Lung microvascular endothelial cell (primary cell): ENCODE measurements around the gene RASGRF2. TPM values are rescaled to one million over a fixed set of nuclear protein-coding genes. Genes with fewer than 3 reads are reported as not detected.
"Not testable (repeated sequence)": the region's sequence is repeated elsewhere in the genome, so short reads cannot be mapped to it uniquely, and the experiment has no call there.

ENCODE experiments used
- DNase-seq, 2 donors: peaks; one replicate each; pipeline versions ENCODE4 v3.0.0 to v3.0.0-alpha.2; 2010; ENCODE audit warnings: low read depth in 2 of 2
- total RNA-seq: library from RNA; depleted of rRNA; stranded (reverse); fragments of >200 nt; gene quantifications from 2 replicates; pipeline ENCODE4 v1.2.1, GENCODE V29; 2014

RASGRF2 gene
- total RNA-seq, 1 donor from 2014 or later = 20.6 TPM

DNA sequence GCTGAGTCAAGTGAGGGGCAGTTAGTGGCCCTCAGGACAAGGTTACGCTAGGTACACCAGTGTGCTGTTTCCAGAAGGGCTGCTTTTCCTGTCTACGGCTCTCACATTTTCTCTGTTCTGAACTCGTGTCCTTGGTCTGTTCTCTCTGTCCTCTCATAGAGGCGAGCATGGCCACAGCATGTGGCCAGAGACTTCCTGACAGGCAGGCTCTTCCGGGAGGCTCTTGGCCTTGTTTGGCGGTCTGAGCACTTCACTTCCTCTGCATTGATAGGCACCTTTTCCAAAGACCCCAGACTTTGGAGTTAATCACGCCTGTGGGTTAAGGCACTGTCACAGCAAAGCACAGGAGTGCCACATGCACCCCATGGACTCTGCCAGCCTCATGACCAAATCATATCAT, 274.1 kb downstream of the RASGRF2 start:
- no peak for DNase-seq

- DNase-seq = no peak
These were observed 274.6 kb downstream of the RASGRF2 start for GRCh38 chr5:81234801-81235200.

DNA sequence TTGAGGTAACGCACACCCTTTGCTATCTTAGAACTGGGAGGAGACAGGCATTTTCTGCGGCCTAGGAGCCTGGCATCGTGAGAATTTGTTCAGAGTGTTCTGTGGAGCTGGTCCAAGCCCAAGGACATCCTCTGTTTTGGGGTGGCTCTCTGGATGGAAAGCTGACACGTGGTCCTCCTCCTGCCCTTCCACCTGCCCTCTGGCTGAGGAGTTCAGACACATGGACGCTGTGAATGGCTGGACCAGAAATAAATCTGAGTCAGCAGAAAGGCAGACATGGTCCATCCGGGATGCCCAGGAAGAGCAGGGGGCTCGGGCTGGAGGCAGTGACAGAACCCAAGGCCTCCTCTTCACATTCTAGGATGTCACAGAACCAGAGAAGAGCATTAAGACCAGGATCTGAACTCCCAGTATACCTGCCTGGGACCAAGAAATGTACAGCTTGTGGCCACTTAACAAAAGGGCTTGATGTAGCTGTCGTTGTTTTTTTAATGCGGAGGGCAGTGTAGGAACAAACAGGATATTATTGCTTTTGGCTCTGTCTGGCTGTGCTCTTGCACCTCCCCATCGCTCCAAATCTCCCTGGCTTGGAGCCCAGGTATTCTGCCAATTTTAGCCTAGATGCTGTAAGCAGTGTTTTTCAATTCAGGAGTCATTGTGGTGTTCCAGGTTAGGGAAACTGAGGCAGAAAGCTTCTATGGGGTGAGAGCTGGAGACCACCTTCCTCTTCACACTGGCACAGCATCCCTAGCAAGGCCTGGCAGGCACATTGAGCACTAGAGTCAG, 275.3 kb downstream of the RASGRF2 start:
- DNase-seq = peak in 1 of 2 donors; percentile 37

DNA sequence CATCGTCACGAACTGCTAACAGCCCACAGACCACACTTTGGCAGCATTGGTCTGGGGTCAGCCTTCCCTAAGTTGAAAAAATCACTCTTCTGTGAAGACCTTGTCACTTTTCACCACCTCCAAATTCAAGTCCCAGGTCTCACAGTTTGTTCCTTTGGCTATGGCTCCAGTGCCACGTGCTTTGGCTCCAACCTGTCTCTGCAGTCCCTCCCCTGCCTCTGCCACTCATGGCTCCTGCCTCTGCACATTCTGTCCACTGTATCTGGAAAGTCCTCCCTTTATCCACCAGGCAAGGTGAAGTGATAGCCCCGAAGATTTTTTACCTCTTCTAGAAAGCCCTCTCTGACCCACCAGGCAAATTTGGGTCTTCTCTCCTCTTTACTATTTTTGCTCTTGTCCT, 278.3 kb downstream of the RASGRF2 start:
- DNase-seq = no peak

DNA sequence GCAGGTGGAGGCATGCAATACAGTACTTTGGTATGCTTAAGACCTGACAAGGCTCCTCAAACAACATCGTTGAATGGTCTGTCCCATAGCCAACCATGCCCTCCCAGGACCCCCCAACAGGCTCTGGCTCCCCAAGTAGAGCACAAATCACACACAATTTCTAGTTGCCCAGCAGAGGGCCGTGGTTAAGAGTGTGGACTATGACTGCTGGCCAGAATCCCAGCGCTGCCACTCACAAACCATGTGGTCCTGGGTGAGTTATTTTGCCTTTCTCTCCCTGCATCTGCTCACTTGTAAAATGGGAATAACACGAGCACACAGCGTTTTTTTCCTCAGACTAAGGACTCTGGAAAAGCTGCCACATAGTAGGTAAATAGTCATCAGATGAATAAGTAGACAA, 279.4 kb downstream of the RASGRF2 start:
- no peak for DNase-seq

DNA sequence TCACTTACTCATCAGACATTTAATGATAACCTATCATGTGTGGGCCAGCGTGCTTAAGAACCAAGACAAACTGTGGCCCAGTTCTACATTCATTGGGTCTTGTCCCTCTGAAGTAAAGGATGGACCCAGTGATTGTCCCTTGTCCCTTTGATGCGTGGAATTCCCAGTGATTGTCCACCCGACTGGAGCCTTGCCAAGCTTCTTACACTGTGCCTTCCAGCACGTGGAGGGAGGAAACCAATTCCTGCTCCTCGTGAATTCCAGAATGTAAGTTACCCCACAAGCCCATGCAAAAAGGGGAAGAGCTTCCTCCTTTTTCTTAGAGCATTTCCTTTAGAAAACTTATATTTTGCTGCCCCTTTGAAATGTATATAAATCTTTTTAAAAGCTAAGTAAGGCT, 280.8 kb downstream of the RASGRF2 start:
- DNase-seq = no peak

- no peak for DNase-seq
These were observed 281.9 kb downstream of the RASGRF2 start for GRCh38 chr5:81241961-81242648.

DNA sequence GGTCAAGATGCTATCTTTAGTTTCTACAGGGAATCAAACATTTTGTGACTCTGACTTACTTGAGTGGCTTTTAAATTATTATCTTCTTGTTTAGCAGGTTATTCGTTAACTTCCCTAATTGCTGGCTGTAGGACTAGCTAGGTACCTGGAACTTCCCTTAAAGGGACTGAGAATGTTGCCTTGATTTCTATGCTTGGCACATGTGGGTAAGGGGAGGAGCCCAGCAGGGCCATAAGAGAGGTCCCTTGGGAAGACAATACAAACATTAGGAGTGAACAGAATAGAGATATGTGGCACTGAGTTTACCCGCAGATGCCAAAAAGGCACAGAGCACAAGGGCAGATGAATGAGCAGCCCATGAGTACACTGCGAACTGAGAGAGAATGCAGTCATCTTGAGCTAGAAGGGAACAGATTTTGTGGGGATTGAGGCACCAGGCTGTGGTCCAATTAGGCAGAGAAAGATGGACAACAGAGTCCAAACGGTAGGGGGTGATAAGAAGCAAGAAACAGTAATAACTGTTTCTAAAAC, 282.8 kb downstream of the RASGRF2 start:
- no peak for DNase-seq

DNA sequence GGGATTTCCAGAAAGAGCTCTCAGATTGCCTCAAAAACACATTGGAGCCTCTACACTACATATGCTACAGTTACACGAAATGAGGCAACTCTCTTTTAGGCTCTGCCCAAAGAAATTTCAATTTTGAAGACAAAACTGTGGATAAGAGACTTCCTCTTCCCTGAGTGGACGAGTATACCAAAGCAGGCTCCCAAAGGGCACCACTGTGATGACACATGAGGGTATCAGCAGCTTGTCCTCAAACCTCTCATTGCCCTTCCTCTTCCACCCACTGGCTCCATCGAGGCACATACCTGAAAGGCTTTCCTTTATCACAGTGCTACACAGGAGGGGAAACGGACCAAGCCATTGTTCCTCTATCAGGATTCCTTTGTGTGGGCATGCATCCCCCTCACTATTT, 284.3 kb downstream of the RASGRF2 start:
- DNase-seq = no peak

- DNase-seq = no peak
These were observed 285.7 kb downstream of the RASGRF2 start for GRCh38 chr5:81245871-81246235.

DNA sequence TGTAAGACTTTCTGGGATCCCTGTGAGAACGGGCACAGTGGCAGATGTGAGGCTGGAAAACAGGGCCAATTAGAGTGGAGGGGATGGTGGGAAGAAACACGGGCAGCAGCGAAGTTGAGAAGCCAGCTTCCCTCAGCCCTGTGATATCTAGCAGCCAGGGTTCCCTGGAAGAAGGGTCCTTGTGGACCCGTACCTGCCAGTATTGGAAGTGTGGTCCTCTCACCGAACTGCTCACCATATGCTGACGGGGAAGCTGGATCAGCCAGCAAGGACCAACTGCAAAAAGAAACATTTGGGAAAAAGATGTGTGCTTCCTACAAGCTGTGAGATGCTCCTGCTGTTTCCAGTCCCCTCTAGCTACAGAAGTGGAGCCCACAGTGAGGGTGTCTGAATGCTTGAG, 286.5 kb downstream of the RASGRF2 start:
- DNase-seq = no peak

- DNase-seq = peak in 1 of 2 donors; percentile 52
These were observed 287.3 kb downstream of the RASGRF2 start for GRCh38 chr5:81247441-81247972.

- DNase-seq = no peak
These were observed 289.1 kb downstream of the RASGRF2 start for GRCh38 chr5:81249240-81249639.

GRCh38 chr5:81250004-81250403, 289.8 kb downstream of the RASGRF2 start:
- no peak for DNase-seq

- DNase-seq = no peak
These were observed 291.8 kb downstream of the RASGRF2 start for GRCh38 chr5:81251922-81252321.

DNA sequence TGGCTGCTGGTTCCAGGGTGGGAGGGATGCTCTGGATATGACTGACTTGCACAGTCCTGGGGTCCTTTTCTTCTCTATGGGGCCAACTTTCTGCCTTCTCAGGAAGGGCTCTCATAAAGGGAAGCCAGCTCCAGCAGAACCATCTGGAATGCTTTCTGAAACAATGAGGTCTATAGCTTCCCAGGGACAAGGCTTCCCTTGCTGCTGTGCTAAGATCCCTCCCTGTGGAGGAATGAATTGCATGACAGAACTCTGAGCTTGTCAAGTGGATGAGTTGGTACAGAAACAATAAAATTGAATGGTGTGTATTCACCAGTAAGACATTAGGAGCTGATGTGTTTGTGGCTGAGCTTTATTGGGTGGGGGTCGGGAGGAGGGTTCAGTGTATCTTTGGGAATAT, 292.7 kb downstream of the RASGRF2 start:
- DNase-seq = no peak

DNA sequence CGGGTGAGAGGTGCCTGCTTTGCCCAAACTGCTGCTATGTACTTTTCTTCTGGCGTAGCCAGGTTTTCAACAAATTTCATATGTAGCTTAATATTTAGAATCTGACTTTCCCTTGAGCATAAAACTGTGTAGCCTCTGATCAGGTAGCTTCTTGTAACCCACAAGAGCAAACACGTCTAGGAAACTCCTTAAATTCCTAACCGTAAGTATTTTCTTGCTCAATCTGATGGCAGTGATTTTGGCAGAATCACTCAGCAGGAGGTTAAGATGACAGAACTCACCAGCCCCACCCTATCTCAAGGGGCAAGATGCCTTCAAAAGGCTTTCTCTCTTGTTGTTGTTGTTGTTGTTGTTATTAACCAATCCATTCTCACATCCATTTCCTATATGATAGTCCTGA, 293.7 kb downstream of the RASGRF2 start:
- DNase-seq = no peak

GRCh38 chr5:81254886-81255559, 294.9 kb downstream of the RASGRF2 start:
- no peak for DNase-seq

- DNase-seq = no peak
These were observed 296.6 kb downstream of the RASGRF2 start for GRCh38 chr5:81256766-81257165.

DNA sequence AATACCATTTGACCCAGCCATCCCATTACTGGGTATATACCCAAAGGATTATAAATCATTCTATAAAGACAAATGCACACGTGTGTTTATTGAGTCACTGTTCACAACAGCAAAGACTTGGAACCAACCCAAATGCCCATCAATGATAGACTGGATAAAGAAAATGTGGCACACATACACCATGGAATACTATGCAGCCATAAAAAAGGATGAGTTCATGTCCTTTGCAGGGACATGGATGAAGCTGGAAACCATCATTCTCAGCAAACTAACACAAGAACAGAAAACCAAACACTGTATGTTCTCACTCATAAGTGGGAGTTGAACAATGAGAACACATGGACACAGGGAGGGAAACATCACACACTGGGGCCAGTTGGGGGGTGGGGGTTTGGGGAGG, 302.6 kb downstream of the RASGRF2 start:
- DNase-seq = not testable (repeated sequence)

GRCh38 chr5:81265101-81265500, 304.9 kb downstream of the RASGRF2 start:
- DNase-seq = no peak
